ENCODE measurements around the gene IL1F10.

The IL1F10 gene

GRCh38 chr2:113053666-113054065 lies 14.1 kb upstream of the IL1F10 start:
- Histone ChIP-seq H3K4me3 (ENCODE audit: low read depth, low read length) (no peak overlapping the region), H3K9me3 (ENCODE audit: severe bottlenecking) (peaks cover 10% of the 10 kb centered on the region), H3K27ac (no peak overlapping the region), H3K36me3 (no peaks in the 10 kb centered on the region), H3K27me3 (ENCODE audit: insufficient read depth, low read depth, severe bottlenecking) (no peaks in the 10 kb centered on the region)
- DNase-seq = no peak
- no peak for TF ChIP-seq CTCF (IDR thresholded peaks at IDR 0.05; ENCODE audit: low read depth, low read length)

GRCh38 chr2:113054066-113054465 lies 13.7 kb upstream of the IL1F10 start:
- Histone ChIP-seq H3K9me3 (ENCODE audit: severe bottlenecking) (peaks cover 10% of the 10 kb centered on the region), H3K27me3 (ENCODE audit: insufficient read depth, low read depth, severe bottlenecking) (no peaks in the 10 kb centered on the region), H3K27ac (no peak overlapping the region), H3K36me3 (no peaks in the 10 kb centered on the region), H3K4me3 (ENCODE audit: low read depth, low read length) (no peak overlapping the region)
- no peak for TF ChIP-seq CTCF (IDR thresholded peaks at IDR 0.05; ENCODE audit: low read depth, low read length)
- DNase-seq = no peak

GRCh38 chr2:113056521-113056920 lies 11.2 kb upstream of the IL1F10 start:
- no peak for DNase-seq
- Histone ChIP-seq H3K27ac (no peak overlapping the region), H3K4me3 (ENCODE audit: low read depth, low read length) (no peak overlapping the region), H3K27me3 (ENCODE audit: insufficient read depth, low read depth, severe bottlenecking) (no peaks in the 10 kb centered on the region), H3K36me3 (no peaks in the 10 kb centered on the region), H3K9me3 (ENCODE audit: severe bottlenecking) (peaks cover 10% of the 10 kb centered on the region)
- no peak for TF ChIP-seq CTCF (IDR thresholded peaks at IDR 0.05; ENCODE audit: low read depth, low read length)

GRCh38 chr2:113057117-113057516 lies 10.7 kb upstream of the IL1F10 start:
- H3K36me3 ChIP-seq = no peaks in the 10 kb centered on the region
- no peak for TF ChIP-seq CTCF (IDR thresholded peaks at IDR 0.05; ENCODE audit: low read depth, low read length)
- peaks cover 10% of the 10 kb centered on the region for H3K9me3 ChIP-seq (ENCODE audit: severe bottlenecking)
- H3K27ac ChIP-seq = no peak overlapping the region
- no peaks in the 10 kb centered on the region for H3K27me3 ChIP-seq (ENCODE audit: insufficient read depth, low read depth, severe bottlenecking)
- no peak for DNase-seq
- H3K4me3 ChIP-seq (ENCODE audit: low read depth, low read length) = no peak overlapping the region

- peaks cover 10% of the 10 kb centered on the region for H3K9me3 ChIP-seq (ENCODE audit: severe bottlenecking)
- no peak for DNase-seq
- no peak overlapping the region for H3K27ac ChIP-seq
- H3K36me3 ChIP-seq = no peaks in the 10 kb centered on the region
- H3K4me3 ChIP-seq (ENCODE audit: low read depth, low read length) = no peak overlapping the region
- H3K27me3 ChIP-seq (ENCODE audit: insufficient read depth, low read depth, severe bottlenecking) = no peaks in the 10 kb centered on the region
- no peak for TF ChIP-seq CTCF (IDR thresholded peaks at IDR 0.05; ENCODE audit: low read depth, low read length)
These were observed 9.3 kb upstream of the IL1F10 start for GRCh38 chr2:113058411-113058994.

Data from WERI-Rb-1 (cell line).